WTC11 (cell line): ENCODE data around the gene FFAR2.

ENCODE experiments used
- ARID4B ChIP-seq: sonication (generic); formaldehyde crosslinking; IDR thresholded peaks from 2 replicates; pipeline ENCODE4 v1.8.0; 2023; ENCODE audit warnings: missing genetic modification reagents, mild to moderate bottlenecking, borderline replicate concordance
- CTCF ChIP-seq: fragments of 200-600 bp; IDR thresholded peaks from 2 replicates; pipeline ENCODE4 v1.8.0; 2022; ENCODE audit warnings: antibody characterized with exemption
- E2F1 ChIP-seq: sonication (generic); formaldehyde crosslinking; IDR thresholded peaks from 2 replicates; pipeline ENCODE4 v1.8.0; 2022; ENCODE audit warnings: mild to moderate bottlenecking, missing genetic modification reagents
- E2F4 ChIP-seq: sonication (generic); formaldehyde crosslinking; IDR thresholded peaks from 2 replicates; pipeline ENCODE4 v1.8.1; 2022; ENCODE audit warnings: low read depth, mild to moderate bottlenecking, moderate library complexity, missing genetic modification reagents, borderline replicate concordance
- E2F5 ChIP-seq: sonication (generic); formaldehyde crosslinking; IDR thresholded peaks from 2 replicates; pipeline ENCODE4 v1.8.1; 2022; ENCODE audit warnings: mild to moderate bottlenecking, moderate library complexity, missing genetic modification reagents
- ETV6 ChIP-seq: sonication (generic); formaldehyde crosslinking; IDR thresholded peaks from 2 replicates; pipeline ENCODE4 v1.8.1; 2022; ENCODE audit warnings: mild to moderate bottlenecking, missing genetic modification reagents
- IRF1 ChIP-seq: sonication (generic); formaldehyde crosslinking; IDR thresholded peaks from 2 replicates; pipeline ENCODE4 v1.8.0; 2023; ENCODE audit warnings: missing genetic modification reagents
- KAT7 ChIP-seq: sonication (generic); formaldehyde crosslinking; IDR thresholded peaks from 2 replicates; pipeline ENCODE4 v1.8.1; 2023; ENCODE audit warnings: missing genetic modification reagents, mild to moderate bottlenecking, borderline replicate concordance
- NFYB ChIP-seq: sonication (generic); formaldehyde crosslinking; conservative IDR thresholded peaks from 2 replicates; pipeline ENCODE4 v1.8.0; 2022; ENCODE audit warnings: low read depth, missing genetic modification reagents
- PRDM15 ChIP-seq: sonication (generic); formaldehyde crosslinking; IDR thresholded peaks from 2 replicates; pipeline ENCODE4 v1.8.0; 2022; ENCODE audit warnings: missing genetic modification reagents
- SMAD4 ChIP-seq: sonication (generic); formaldehyde crosslinking; IDR thresholded peaks from 2 replicates; pipeline ENCODE4 v1.8.0; 2022; ENCODE audit warnings: mild to moderate bottlenecking, missing genetic modification reagents
- TEAD4 ChIP-seq: sonication (generic); formaldehyde crosslinking; IDR thresholded peaks from 2 replicates; pipeline ENCODE4 v1.8.0; 2022; ENCODE audit warnings: mild to moderate bottlenecking, missing genetic modification reagents
- ZNF512 ChIP-seq: sonication (generic); formaldehyde crosslinking; IDR thresholded peaks from 2 replicates; pipeline ENCODE4 v1.8.1; 2022; ENCODE audit warnings: missing genetic modification reagents, borderline replicate concordance

GRCh38 chr19:35491836-35492360 lies 43.8 kb downstream of the FFAR2 start:
- TF ChIP-seq CTCF = no peak
- no peak for TF ChIP-seq KAT7 (CRISPR knock-in tag)
- no peak for TF ChIP-seq SMAD4 (CRISPR knock-in tag)
- no peak for TF ChIP-seq ETV6 (CRISPR knock-in tag)
- no peak for TF ChIP-seq E2F5 (CRISPR knock-in tag)
- no peak for TF ChIP-seq E2F4 (CRISPR knock-in tag)
- TF ChIP-seq PRDM15 (CRISPR knock-in tag) = no peak
- no peak for TF ChIP-seq TEAD4 (CRISPR knock-in tag)
- no peak for TF ChIP-seq E2F1 (CRISPR knock-in tag)
- TF ChIP-seq ZNF512 (CRISPR knock-in tag) = no peak
- no peak for TF ChIP-seq IRF1 (CRISPR knock-in tag)
- no peak for TF ChIP-seq NFYB (CRISPR knock-in tag)
- TF ChIP-seq ARID4B (CRISPR knock-in tag) = no peak
